ENCODE results near the gene MAGEB18.

MAGEB18 gene

GRCh38 chrX:26138274-26138673, at the start of gene MAGEB18:
Gene MAGEB18, plus strand, starts transcription at chrX:26138343. Its CDS starts 643 bp downstream, at chrX:26138986.
- no peak for DNase-seq (ENCODE audit: low read depth)

DNA sequence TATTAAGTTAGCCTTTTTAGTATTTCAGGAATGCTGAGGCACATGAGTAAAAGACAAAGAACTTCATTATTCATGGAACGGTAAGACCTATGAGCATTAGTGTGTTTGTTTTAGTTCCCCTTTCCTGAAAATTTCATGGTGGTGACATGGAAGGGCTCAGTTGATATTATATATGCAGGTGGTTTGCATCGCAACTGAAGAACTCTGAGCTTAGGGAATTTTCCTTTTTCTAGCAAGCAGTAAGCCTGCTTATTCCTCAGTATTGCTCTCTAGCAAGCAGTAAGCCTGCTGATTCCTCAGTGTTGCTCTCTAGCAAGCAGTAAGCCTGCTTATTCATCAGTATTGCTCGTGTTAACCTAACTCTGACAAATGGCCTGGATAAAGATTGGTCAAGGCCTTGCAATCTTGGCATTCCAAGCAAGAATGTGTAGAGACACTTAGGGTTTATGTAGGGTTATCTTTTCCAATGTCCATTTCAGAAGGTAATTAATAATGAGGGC, 37.7 kb upstream of the MAGEB18 start:
- no peak for DNase-seq (ENCODE audit: low read depth)

DNA sequence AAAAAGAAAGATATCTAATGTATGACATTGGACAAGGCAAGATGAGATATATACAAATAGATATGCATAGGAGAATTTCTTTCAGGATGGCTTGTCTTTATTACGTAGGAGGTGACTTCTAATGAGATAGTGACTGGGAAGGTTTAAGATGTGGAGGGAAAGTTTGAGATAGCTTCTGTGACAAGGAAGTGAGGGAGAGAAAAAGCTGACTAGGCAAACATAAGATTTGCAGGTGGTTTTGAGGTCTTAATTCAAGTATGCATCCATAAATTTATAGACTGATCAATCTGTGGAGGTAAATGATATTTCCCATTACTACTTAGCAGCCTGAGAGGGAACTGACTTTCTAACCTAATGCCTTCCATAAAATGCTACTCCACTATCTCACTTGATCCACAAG, 29.0 kb upstream of the MAGEB18 start:
- DNase-seq (ENCODE audit: low read depth) = no peak

DNA sequence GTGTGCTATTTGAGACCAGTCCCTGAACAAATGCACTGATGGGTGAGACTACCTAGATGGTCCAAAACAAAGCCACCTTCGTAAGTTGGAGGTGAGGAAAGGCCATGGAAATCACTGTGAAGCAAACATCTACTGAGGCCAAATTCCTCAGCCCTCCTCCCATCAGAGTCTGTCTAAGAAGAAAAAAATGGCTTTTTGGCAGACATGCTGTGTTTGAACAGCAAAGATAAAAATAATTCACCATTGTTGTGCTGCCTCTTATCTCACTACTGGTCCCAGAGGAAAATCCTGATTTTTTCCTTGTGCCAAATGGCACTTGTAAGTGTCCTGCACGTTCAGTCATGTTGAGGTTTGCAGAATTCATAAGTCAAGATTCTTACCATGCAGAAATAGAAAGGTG, 7.9 kb downstream of the MAGEB18 start:
- no peak for DNase-seq (ENCODE audit: low read depth)

- DNase-seq (ENCODE audit: low read depth) = no peak
Measured at GRCh38 chrX:26160301-26160700, 22.2 kb downstream of the MAGEB18 start, which contains the start of gene MAGEB6B. Gene MAGEB6B, plus strand, starts transcription at chrX:26160601. Its CDS starts 0 bp downstream, at chrX:26160601.
